Peyer's patch (tissue), 4 donors: ENCODE data around the gene SZT2. TPM values are rescaled to one million over a fixed set of nuclear protein-coding genes. Genes with fewer than 3 reads are reported as not detected.

Experiments
- DNase-seq, 3 donors: peaks; one replicate each; pipeline ENCODE4 v3.0.0-alpha.2; 2017 to 2019
- H3K27ac ChIP-seq, 4 donors: fragments of 200-600 bp; sonication (generic); one replicate each; pipeline ENCODE4 v1.5.1; 2016 to 2019
- H3K27me3 ChIP-seq, 2 donors: fragments of 200-600 bp; sonication (generic); one replicate each; pipeline ENCODE4 v1.5.1; 2019
- H3K36me3 ChIP-seq, 3 donors: fragments of 200-600 bp; sonication (generic); one replicate each; pipeline ENCODE4 v1.5.1; 2016 to 2019
- H3K4me1 ChIP-seq, 4 donors: fragments of 200-600 bp; sonication (generic); one replicate each; pipeline ENCODE4 v1.5.1; 2016 to 2019
- H3K4me3 ChIP-seq, 4 donors: fragments of 200-600 bp; sonication (generic); 1 replicate in 3 of 4; 2 replicates in 1 of 4; pipeline ENCODE4 v1.5.1; 2016 to 2019; ENCODE audit warnings: mild to moderate bottlenecking in 1 of 4
- H3K9me3 ChIP-seq, 4 donors: fragments of 200-600 bp; sonication (generic); one replicate each; pipeline ENCODE4 v1.5.1; 2016 to 2019; ENCODE audit warnings: mild to moderate bottlenecking in 1 of 4
- POLR2A ChIP-seq, 2 donors: fragments of 450-650 bp; IDR thresholded peaks; one replicate each; pipeline ENCODE4 v1.5.1; 2017; ENCODE audit warnings: antibody characterized with exemption in 2 of 2, mild to moderate bottlenecking in 2 of 2, moderate library complexity in 2 of 2
- total RNA-seq, 4 donors: library from RNA; depleted of rRNA; stranded (reverse); fragments of >200 nt; gene quantifications; one replicate each; pipeline ENCODE4 v1.1.0, GENCODE V29; 2016
- TF ChIP-seq, protein P1 (sequence below), 6 experiments: fragments of 450-650 bp in 4 of 6; fragments of 200-600 bp in 2 of 6; sonication (generic) in 1 of 6; IDR thresholded peaks; one replicate each; pipeline ENCODE4 v1.5.1; 2017 to 2019; ENCODE audit warnings: antibody characterized with exemption in 6 of 6, mild to moderate bottlenecking in 3 of 6, moderate library complexity in 1 of 6

The SZT2 gene
- total RNA-seq, 4 donors from 2014 or later: 76.9 to 129 (median 104) TPM

DNA sequence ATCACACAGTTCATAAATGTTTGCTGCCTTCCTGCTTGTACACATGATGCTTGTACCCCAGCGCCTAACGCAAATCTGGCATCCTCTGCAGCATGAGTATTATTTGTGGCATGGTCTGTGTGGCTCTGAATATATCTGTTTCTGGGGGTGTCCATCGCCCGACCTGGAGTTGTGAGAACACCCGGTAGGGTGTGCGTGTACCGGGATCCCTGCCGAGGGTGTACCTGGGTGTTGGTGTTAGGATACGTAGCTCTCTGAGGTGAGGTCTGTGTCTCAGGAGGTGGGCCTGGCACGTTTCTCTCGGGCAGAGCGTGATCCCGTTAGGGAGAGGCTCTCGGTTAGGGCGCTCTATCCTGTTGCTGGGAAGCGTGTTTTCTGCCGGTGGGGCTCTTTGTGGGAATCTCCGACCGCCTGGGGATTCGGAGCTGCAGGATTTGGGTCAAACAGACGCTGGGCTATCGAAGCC is 41.3 kb upstream of the SZT2 start:
- DNase-seq: peak in 1 of 3 donors; percentile 52
- H3K27me3 ChIP-seq: no peaks in the 10 kb centered on the region
- H3K27ac ChIP-seq: peak overlapping the region; percentile 76 to 95 (median 91)
- no peaks in the 10 kb centered on the region for H3K9me3 ChIP-seq
- peaks cover 0 to 24% (median 2%) of the 10 kb centered on the region in 4 donors for H3K4me1 ChIP-seq
- H3K4me3 ChIP-seq: peak overlapping the region; percentile 42 to 58 (median 50)
- TF ChIP-seq, protein P1, sequence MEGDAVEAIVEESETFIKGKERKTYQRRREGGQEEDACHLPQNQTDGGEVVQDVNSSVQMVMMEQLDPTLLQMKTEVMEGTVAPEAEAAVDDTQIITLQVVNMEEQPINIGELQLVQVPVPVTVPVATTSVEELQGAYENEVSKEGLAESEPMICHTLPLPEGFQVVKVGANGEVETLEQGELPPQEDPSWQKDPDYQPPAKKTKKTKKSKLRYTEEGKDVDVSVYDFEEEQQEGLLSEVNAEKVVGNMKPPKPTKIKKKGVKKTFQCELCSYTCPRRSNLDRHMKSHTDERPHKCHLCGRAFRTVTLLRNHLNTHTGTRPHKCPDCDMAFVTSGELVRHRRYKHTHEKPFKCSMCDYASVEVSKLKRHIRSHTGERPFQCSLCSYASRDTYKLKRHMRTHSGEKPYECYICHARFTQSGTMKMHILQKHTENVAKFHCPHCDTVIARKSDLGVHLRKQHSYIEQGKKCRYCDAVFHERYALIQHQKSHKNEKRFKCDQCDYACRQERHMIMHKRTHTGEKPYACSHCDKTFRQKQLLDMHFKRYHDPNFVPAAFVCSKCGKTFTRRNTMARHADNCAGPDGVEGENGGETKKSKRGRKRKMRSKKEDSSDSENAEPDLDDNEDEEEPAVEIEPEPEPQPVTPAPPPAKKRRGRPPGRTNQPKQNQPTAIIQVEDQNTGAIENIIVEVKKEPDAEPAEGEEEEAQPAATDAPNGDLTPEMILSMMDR (IDR thresholded peaks at IDR 0.05): no peak
- no peak for TF ChIP-seq POLR2A (IDR thresholded peaks at IDR 0.05)
- H3K36me3 ChIP-seq: no peaks in the 10 kb centered on the region

DNA sequence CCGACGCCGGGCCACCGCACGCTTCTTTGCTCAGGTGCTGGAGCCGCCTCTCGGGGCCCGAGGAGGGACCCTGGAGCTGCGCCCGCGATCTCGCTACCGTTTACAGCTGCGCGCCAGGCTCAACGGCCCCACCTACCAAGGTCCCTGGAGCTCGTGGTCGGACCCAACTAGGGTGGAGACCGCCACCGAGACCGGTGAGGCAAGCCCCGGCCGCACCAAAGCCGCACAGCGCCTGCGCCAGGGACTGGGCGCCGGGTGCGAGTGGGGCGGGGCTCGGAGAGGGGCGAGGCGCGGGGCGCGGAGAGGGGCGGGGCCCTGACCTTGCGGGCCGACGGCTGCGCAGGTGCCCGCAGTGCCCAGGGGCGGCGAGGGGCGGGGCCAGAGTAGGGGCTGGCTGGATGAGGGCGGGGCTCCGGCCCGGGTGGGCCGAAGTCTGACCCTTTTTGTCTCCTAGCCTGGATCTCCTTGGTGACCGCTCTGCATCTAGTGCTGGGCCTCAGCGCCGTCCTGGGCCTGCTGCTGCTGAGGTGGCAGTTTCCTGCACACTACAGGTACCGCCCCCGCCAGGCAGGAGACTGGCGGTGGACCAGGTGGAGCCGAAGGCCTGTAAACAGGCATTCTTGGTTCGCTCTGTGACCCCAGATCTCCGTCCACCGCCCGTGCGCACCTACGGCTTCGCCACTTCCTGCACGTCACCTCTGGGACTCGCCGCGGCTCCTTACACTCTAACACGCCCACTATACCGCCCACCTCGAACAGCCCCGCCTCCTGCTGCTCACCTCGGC is 40.7 kb upstream of the SZT2 start:
- H3K36me3 ChIP-seq: no peaks in the 10 kb centered on the region
- no peaks in the 10 kb centered on the region for H3K27me3 ChIP-seq
- peak; percentile 77 to 96 (median 94) for DNase-seq
- TF ChIP-seq POLR2A (IDR thresholded peaks at IDR 0.05): peak; percentile 48 to 67
- TF ChIP-seq, protein P1 (IDR thresholded peaks at IDR 0.05): peak in 1 of 6 experiments; percentile 23
- no peaks in the 10 kb centered on the region for H3K9me3 ChIP-seq
- H3K4me3 ChIP-seq: peak overlapping the region; percentile 42 to 58 (median 50)
- H3K27ac ChIP-seq: peak overlapping the region; percentile 76 to 95 (median 91)
- peaks cover 0 to 24% (median 2%) of the 10 kb centered on the region in 4 donors for H3K4me1 ChIP-seq

DNA sequence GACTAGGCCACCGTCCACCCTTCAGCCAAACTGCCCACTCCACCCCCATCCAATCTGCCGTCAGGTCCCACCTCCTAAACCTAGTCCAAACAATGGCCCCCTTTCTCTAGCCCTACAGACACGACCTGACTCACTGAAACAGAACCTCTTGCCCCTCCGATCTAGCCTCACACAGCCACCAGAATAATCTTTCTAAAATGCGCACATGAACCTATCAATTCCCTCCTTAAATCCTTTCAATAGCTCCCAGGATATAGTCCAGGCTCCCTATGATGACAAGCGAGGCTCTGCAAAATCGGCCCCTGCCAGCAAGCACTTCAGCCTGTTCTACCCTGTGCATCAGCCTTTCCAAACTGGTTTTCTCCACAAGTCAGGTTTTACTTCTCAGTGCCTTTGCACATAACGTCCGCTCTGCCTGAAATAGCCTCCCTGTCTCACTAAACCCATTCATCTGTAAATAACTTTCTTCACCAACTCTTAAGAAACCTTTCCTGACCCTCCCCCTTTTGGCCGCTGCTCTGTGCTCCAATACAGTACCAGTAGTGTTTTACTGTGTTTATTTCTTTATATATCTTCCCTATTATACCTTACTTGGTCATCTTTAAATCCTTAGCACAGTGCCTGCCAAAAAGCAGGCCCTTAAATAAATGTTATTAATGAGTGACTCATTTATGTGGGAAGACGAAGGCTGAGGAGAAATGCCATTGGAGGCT is 39.9 kb upstream of the SZT2 start:
- no peak for DNase-seq
- Histone ChIP-seq H3K36me3 (no peaks in the 10 kb centered on the region), H3K27ac (peak overlapping the region; percentile 76 to 95 (median 91)), H3K9me3 (no peaks in the 10 kb centered on the region), H3K4me1 (peaks cover 0 to 17% (median 2%) of the 10 kb centered on the region in 4 donors), H3K27me3 (no peaks in the 10 kb centered on the region), H3K4me3 (peak overlapping the region; percentile 42 to 58 (median 50))
- TF ChIP-seq, protein P1 (IDR thresholded peaks at IDR 0.05): no peak
- no peak for TF ChIP-seq POLR2A (IDR thresholded peaks at IDR 0.05)

DNA sequence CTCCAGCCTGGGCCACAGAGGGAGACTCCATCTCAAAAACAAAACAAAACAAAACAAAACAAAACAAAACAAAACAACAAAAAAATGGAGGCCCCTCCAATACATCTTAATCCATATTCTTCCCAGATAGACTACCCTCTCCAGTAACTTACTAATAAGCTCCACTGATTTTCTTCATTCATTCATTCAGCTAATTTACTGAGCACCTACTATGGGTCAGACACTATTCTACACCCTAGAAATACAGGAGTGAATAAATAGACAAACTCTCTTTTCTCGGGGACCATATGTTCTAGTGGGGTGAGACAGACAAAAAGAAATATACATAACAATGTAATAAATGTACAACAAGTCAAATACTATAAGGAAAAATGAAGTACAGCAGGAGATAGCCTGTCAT is 38.7 kb upstream of the SZT2 start:
- H3K4me3 ChIP-seq: no peak overlapping the region
- H3K27ac ChIP-seq: no peak overlapping the region
- no peak for DNase-seq
- no peaks in the 10 kb centered on the region for H3K9me3 ChIP-seq
- no peaks in the 10 kb centered on the region for H3K27me3 ChIP-seq
- H3K36me3 ChIP-seq: no peaks in the 10 kb centered on the region
- no peak for TF ChIP-seq POLR2A (IDR thresholded peaks at IDR 0.05)
- TF ChIP-seq, protein P1 (IDR thresholded peaks at IDR 0.05): no peak
- H3K4me1 ChIP-seq: peaks cover 0 to 7% (median 0%) of the 10 kb centered on the region in 4 donors

- no peak overlapping the region for H3K27ac ChIP-seq
- H3K36me3 ChIP-seq: no peaks in the 10 kb centered on the region
- TF ChIP-seq POLR2A (IDR thresholded peaks at IDR 0.05): no peak
- H3K4me3 ChIP-seq: no peak overlapping the region
- no peak for DNase-seq
- no peaks in the 10 kb centered on the region for H3K9me3 ChIP-seq
- H3K4me1 ChIP-seq: peaks cover 0 to 7% (median 0%) of the 10 kb centered on the region in 4 donors
- no peaks in the 10 kb centered on the region for H3K27me3 ChIP-seq
Measured at GRCh38 chr1:43351421-43352350, 38.0 kb upstream of the SZT2 start.
